CD4-positive, alpha-beta T cell (primary cell): ENCODE measurements around the gene C1QC. TPM values are rescaled to one million over a fixed set of nuclear protein-coding genes. Genes with fewer than 3 reads are reported as not detected.

ENCODE experiments used
- ATAC-seq: fragments of 200-7000 bp; cut with Tn5 transposase; one replicate; pipeline ENCODE4 v1.10.0; 2022; ENCODE audit warnings: mild to moderate bottlenecking; ENCODE audit not compliant: poor library complexity
- CTCF ChIA-PET: fragments of 350-600 bp; sonication (Branson Sonifier 250); formaldehyde crosslinking; loops from one replicate; lab custom pipeline; 2021; ENCODE audit warnings: antibody characterized with exemption, inconsistent platforms; lab: Charles Lee
- POLR2A ChIA-PET: fragments of 350-600 bp; sonication (Branson Sonifier 250); formaldehyde crosslinking; loops from one replicate; lab custom pipeline; 2021; ENCODE audit warnings: antibody characterized with exemption, inconsistent platforms; lab: Charles Lee
- DNase-seq, 14 experiments: peaks; one replicate each; pipeline ENCODE4 v3.0.0-alpha.2; 2013 to 2020; ENCODE audit warnings: mixed read lengths in 2 of 14
- H3K27ac ChIP-seq, 2 donors: one replicate each; pipeline versions ENCODE4 v1.5.1 to v1.7.0; 2013; ENCODE audit warnings: low read length in 2 of 2, low read depth in 1 of 2, mild to moderate bottlenecking in 1 of 2
- H3K27me3 ChIP-seq, 2 experiments: 1 replicate in 1 of 2; 2 replicates in 1 of 2; pipeline versions ENCODE4 v1.6.1 to v1.7.0; 2013; ENCODE audit warnings: low read length in 2 of 2, control low read depth in 1 of 2, mild to moderate bottlenecking in 1 of 2, moderate library complexity in 1 of 2; ENCODE audit not compliant: insufficient read depth in 2 of 2, control insufficient read depth in 1 of 2
- H3K36me3 ChIP-seq: one replicate; pipeline ENCODE4 v1.6.1; 2013; ENCODE audit warnings: low read length, control low read depth; ENCODE audit not compliant: insufficient read depth
- H3K4me1 ChIP-seq: one replicate; pipeline ENCODE4 v1.6.1; 2013; ENCODE audit warnings: low read length, control low read depth; ENCODE audit not compliant: insufficient read depth
- H3K4me3 ChIP-seq: one replicate; pipeline ENCODE4 v1.5.1; 2013; ENCODE audit warnings: mild to moderate bottlenecking, low read length, moderate library complexity
- H3K9me3 ChIP-seq, 2 experiments: 1 replicate in 1 of 2; 2 replicates in 1 of 2; pipeline versions ENCODE4 v1.6.1 to v1.7.0; 2013; ENCODE audit warnings: low read length in 2 of 2, mild to moderate bottlenecking in 2 of 2, control low read depth in 1 of 2, moderate library complexity in 1 of 2; ENCODE audit not compliant: control insufficient read depth in 1 of 2, insufficient read depth in 1 of 2
- H3K27ac Mint-ChIP-seq: one replicate; pipeline ENCODE4 v1.8.0; 2020; ENCODE audit warnings: mixed read lengths
- H3K27me3 Mint-ChIP-seq: one replicate; pipeline ENCODE4 v1.8.0; 2021; ENCODE audit warnings: mixed read lengths
- H3K36me3 Mint-ChIP-seq: one replicate; pipeline ENCODE4 v1.8.0; 2021; ENCODE audit warnings: low read depth, mixed read lengths
- H3K4me1 Mint-ChIP-seq: one replicate; pipeline ENCODE4 v1.8.0; 2021; ENCODE audit warnings: low read depth, mixed read lengths
- H3K4me3 Mint-ChIP-seq: one replicate; pipeline ENCODE4 v1.8.0; 2020; ENCODE audit warnings: mild to moderate bottlenecking, mixed read lengths
- H3K9me3 Mint-ChIP-seq: one replicate; pipeline ENCODE4 v1.8.0; 2020; ENCODE audit warnings: mixed read lengths
- CTCF ChIP-seq: fragments of 200-600 bp; IDR thresholded peaks from one replicate; pipeline ENCODE4 v1.8.0; 2022; ENCODE audit warnings: antibody characterized with exemption, mild to moderate bottlenecking
- intact Hi-C, 2 experiments: fragments of 100-400 bp; cut with DNase I in 1 of 2; cut with micrococcal nuclease in 1 of 2; formaldehyde crosslinking; loops; one replicate each; pipeline versions ENCODE4 v1.15.1 to v1.9.0; 2023 to 2025; cut with DNase I, micrococcal nuclease
- microRNA-seq: library from miRNA; unstranded; fragments of <30 nt; microRNA quantifications from one replicate; pipeline ENCODE4 v1.2.0, GENCODE V29; 2021; ENCODE audit warnings: borderline microRNAs expressed, borderline replicate concordance
- total RNA-seq, 174 experiments: library from RNA in 2 of 174; stranded (reverse) in 2 of 174; gene quantifications; one replicate each; pipeline ENCODE4 v1.2.3 and lab custom pipeline; 2021 to 2026

C1QC gene
- total RNA-seq, 2 experiments from 2014 or later: not detected

DNA sequence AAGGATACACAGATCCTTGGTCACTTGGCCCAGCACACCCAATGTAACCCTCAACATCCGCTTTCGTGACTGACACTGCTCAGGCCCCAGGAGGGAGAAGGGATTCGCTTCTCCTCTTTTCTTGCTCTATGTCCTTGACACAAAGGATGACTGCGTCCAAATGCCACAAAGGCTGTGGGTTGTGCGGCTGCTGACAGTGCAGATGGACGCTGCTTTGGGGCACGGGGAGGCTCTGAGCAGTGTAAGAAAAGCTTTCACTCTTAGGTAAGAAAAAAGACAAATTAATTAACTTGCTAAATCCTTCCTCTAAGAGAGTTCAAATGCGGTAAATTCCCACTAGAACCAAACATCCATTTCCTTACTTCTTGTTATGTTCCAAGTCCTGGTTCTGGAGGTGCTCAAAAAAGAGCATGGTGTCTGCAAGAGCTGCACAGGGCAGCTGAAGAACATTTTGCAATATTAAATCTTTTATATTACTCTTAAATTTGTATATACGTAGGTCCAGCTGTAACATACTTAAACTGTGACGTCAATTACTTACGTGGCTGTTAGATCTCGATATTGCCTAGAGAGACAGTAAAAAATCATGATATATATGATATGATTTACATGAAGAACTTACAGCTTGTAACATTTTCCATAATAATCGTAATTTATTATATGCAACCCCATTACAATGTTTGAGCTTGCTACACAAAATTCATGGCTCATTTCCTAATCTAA is 47.8 kb downstream of the C1QC start:
- no peak for ATAC-seq
- Histone ChIP-seq H3K36me3 (no peaks in the 10 kb centered on the region), H3K4me3 (no peak overlapping the region), H3K27ac (no peak overlapping the region), H3K27me3 (peaks cover 4% of the 10 kb centered on the region in 2 experiments), H3K4me1 (no peaks in the 10 kb centered on the region), H3K9me3 (no peaks in the 10 kb centered on the region)
- Mint-ChIP-seq H3K4me3 (no peak overlapping the region), H3K36me3 (no peaks in the 10 kb centered on the region), H3K27me3 (peaks cover 26% of the 10 kb centered on the region), H3K4me1 (no peaks in the 10 kb centered on the region), H3K27ac (no peak overlapping the region), H3K9me3 (no peaks in the 10 kb centered on the region)
- intact Hi-C loops: no loop called here
- ChIA-PET POLR2A (no interaction called here), CTCF (interaction anchor here (1.4 kb wide), 1 partner anchor 14 kb away, joined by 4 read pairs; no protein-coding TSS in a partner anchor)
- no peak for TF ChIP-seq CTCF
- no peak for DNase-seq

- ChIA-PET POLR2A (no interaction called here), CTCF (no interaction called here)
- Mint-ChIP-seq H3K9me3 (no peaks in the 10 kb centered on the region), H3K36me3 (no peaks in the 10 kb centered on the region), H3K4me3 (no peak overlapping the region), H3K27me3 (peaks cover 13% of the 10 kb centered on the region), H3K27ac (no peak overlapping the region), H3K4me1 (no peaks in the 10 kb centered on the region)
- intact Hi-C loops: no loop called here
- no peak for TF ChIP-seq CTCF
- Histone ChIP-seq H3K9me3 (no peaks in the 10 kb centered on the region), H3K27ac (no peak overlapping the region), H3K27me3 (peaks cover 0 to 4% of the 10 kb centered on the region in 2 experiments), H3K36me3 (no peaks in the 10 kb centered on the region), H3K4me1 (no peaks in the 10 kb centered on the region), H3K4me3 (no peak overlapping the region)
- no peak for DNase-seq
- no peak for ATAC-seq
Observed at GRCh38 chr1:22694172-22694571, 50.7 kb downstream of the C1QC start.

DNA sequence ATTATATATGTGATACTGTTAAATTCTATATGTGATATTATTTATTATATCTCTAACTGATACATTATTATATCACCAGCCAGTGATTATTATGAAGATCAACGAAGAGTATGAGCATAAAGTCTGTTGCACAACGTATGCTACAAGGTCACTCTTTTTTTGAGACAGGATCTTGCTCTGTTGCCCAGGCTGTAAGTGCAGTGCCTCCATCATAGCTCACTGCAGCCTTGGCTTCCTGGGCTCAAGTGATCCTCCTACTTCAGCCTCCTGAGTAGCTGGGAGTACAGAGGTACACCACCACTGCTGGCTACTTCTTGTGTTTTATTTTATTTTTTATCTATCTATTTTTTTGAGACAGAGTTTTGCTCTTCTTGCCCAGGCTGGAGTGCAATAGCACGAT is 53.2 kb downstream of the C1QC start:
- H3K4me1 ChIP-seq: no peaks in the 10 kb centered on the region
- H3K27me3 Mint-ChIP-seq: peaks cover 14% of the 10 kb centered on the region
- no peak for TF ChIP-seq CTCF
- no peaks in the 10 kb centered on the region for H3K9me3 Mint-ChIP-seq
- DNase-seq (no peak), ATAC-seq (no peak)
- H3K27me3 ChIP-seq: no peaks in the 10 kb centered on the region
- no peak overlapping the region for H3K27ac Mint-ChIP-seq
- H3K4me3 Mint-ChIP-seq: no peak overlapping the region
- no peak overlapping the region for H3K4me3 ChIP-seq
- H3K4me1 Mint-ChIP-seq: no peaks in the 10 kb centered on the region
- no peaks in the 10 kb centered on the region for H3K36me3 Mint-ChIP-seq
- ChIA-PET CTCF (no interaction called here), POLR2A (no interaction called here)
- no peak overlapping the region for H3K27ac ChIP-seq
- intact Hi-C loops: no loop called here
- H3K9me3 ChIP-seq: no peaks in the 10 kb centered on the region
- H3K36me3 ChIP-seq: no peaks in the 10 kb centered on the region

Small RNA genes lying within 50 kb of the gene (microRNA-seq; reads per million reads assigned to microRNA genes)
- not detected for gene MIR6127

Other genes with a start within 250 kb of the C1QC start
- 10 to 100 TPM; 28.4 to 30.6 TPM for gene ZBTB40, start 191.8 kb upstream of the C1QC start, total RNA-seq
- gene EPHA8, start 80.1 kb upstream of the C1QC start, total RNA-seq: not detected
- gene C1QA, start 7.0 kb upstream of the C1QC start, total RNA-seq: not detected
- not detected for gene C1QB, start 9.6 kb downstream of the C1QC start, total RNA-seq
- under 1 TPM in 1 of 2 experiments, not detected in 1; 0.08 TPM for gene EPHB2, start 67.2 kb downstream of the C1QC start, total RNA-seq